ENCODE results near the gene SUGCT.
A peak's percentile ranks its signal among the peaks of the same experiment; 100 is the strongest.

DNA sequence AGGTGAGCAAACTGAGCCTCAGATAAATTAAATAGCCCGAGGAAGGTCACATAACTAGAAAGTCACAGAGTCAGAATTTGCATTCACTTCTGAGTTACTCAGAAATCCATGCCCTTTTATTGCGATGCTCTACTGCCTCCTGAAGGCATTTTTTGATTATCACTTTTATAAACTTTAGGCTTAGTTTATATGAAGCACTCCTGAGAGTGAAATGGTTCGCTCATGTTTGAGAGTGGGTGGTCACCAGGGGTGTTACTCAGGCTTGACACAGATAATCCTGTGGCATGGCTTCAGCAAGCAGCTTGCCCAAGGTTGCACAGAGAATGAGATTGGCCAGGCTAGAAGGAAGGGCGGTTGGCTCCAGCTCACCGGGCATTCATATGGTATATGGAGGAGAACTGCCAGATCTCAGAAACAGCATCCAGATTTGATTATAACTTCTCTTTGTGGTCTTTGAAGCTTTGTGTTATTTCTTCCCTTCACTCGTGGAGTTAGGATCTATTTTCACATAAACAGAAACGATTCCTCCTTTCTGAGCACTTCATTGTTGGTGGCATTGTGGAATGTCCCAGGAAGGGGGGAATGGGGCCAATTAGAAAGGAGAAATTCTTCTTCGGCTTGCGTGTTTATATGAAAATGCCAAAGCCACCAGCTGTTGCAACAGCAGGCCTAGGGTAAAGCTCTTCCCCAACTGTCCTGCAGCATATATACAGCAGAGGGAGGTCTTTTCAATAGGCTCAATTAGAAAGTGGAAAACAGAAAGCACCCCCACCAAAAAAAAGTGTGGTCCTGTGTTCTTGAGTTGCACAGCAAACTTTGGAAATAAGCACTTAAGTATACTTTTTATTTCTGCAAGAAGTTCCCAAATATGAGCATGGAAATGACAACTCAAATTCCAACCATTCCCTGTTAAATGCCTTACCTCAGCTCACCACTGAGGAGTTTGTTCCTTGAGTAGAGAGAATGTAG is 628.8 kb downstream of the SUGCT start:
- TF ChIP-seq, protein P1, sequence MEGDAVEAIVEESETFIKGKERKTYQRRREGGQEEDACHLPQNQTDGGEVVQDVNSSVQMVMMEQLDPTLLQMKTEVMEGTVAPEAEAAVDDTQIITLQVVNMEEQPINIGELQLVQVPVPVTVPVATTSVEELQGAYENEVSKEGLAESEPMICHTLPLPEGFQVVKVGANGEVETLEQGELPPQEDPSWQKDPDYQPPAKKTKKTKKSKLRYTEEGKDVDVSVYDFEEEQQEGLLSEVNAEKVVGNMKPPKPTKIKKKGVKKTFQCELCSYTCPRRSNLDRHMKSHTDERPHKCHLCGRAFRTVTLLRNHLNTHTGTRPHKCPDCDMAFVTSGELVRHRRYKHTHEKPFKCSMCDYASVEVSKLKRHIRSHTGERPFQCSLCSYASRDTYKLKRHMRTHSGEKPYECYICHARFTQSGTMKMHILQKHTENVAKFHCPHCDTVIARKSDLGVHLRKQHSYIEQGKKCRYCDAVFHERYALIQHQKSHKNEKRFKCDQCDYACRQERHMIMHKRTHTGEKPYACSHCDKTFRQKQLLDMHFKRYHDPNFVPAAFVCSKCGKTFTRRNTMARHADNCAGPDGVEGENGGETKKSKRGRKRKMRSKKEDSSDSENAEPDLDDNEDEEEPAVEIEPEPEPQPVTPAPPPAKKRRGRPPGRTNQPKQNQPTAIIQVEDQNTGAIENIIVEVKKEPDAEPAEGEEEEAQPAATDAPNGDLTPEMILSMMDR (IDR thresholded peaks at IDR 0.05) = peak; percentile 19 to 53 (median 37)
- TF ChIP-seq POLR2A (IDR thresholded peaks at IDR 0.05; ENCODE audit: low read depth) (no peak), EP300 (IDR thresholded peaks at IDR 0.05) (no peak), POLR2AphosphoS5 (IDR thresholded peaks at IDR 0.05) (peak in 1 of 2 donors; percentile 36)

All from esophagus muscularis mucosa (tissue), 4 donors.